VCaP (cell line): ENCODE measurements around the gene ITGB1.

Experiments used
- H3K27ac ChIP-seq: fragments of 450-650 bp; 2 replicates; pipeline ENCODE4 v1.5.1; 2017
- CTCF ChIP-seq: fragments of 450-650 bp; conservative IDR thresholded peaks from 2 replicates; pipeline ENCODE4 v1.5.1; 2017; ENCODE audit warnings: mild to moderate bottlenecking, moderate library complexity

ITGB1 gene

GRCh38 chr10:32955790-32956189 lies 2.2 kb downstream of the ITGB1 start:
- peak overlapping the region; percentile 94 for H3K27ac ChIP-seq
- TF ChIP-seq CTCF: no peak

GRCh38 chr10:32955299-32955772 lies 2.7 kb downstream of the ITGB1 start:
- TF ChIP-seq CTCF: no peak
- H3K27ac ChIP-seq: peak overlapping the region; percentile 94

DNA sequence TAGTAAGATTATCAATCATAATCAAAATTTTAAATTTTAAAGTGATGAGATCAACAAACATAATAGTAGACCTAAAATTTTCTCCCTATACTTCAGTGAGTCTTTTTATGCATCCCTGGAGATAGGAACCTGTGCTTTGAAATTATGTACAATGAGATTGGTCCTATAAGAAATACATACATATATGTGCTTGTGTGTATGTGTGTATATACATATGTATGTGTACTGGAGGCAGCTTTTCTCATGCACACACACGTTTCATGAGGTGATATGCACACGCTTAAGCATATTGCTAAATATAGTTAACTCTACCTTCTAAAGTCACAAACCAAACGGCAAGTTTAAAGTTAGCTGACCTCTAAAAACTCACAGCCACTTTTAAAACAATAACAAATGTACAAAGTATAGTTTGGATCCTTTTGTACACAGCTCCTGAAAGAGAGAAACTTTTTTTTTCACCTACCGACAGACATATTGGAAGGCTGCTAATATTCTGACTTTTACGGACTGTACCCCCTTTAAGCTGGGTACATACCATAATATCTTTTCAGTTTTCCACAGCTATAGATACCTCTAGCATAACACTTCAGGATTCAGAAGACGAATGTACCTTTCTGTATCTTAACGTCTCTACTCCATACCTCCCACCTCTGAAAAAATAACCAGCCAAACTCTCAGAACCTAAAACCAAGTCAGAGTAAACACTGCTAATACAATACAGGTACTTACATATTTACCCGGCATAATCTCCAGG lies 3.3 kb downstream of the ITGB1 start:
- TF ChIP-seq CTCF: no peak
- H3K27ac ChIP-seq: peak overlapping the region; percentile 94

GRCh38 chr10:32954080-32954479 lies 4.0 kb downstream of the ITGB1 start:
- H3K27ac ChIP-seq: peak overlapping the region; percentile 94
- no peak for TF ChIP-seq CTCF

GRCh38 chr10:32953277-32953927 lies 4.6 kb downstream of the ITGB1 start:
- TF ChIP-seq CTCF: no peak
- no peak overlapping the region for H3K27ac ChIP-seq

GRCh38 chr10:32952541-32953276 lies 5.3 kb downstream of the ITGB1 start:
- no peak for TF ChIP-seq CTCF
- no peak overlapping the region for H3K27ac ChIP-seq

DNA sequence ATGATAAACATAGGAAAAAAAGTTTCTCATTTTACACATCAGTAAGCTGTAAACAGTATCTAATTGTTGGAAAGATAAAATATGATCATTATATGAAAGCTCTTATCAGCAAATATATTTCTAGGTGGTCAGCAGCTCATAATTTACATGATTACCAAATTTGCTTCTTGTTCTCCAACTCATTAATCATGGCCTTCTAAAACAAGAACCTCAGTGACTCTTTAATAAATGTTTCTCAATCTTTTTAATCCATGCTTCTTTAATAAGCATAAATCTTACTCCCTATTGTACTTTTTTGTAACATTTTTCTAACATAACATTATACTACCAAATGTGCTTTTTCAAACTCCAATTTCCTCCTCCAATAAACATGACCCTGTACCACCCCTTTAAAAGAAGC lies 5.9 kb downstream of the ITGB1 start:
- no peak for TF ChIP-seq CTCF
- H3K27ac ChIP-seq: no peak overlapping the region
